AG04450 (cell line): Measurements from ENCODE around the gene IFNA7. TPM values are rescaled to one million over a fixed set of nuclear protein-coding genes. Genes with fewer than 3 reads are reported as not detected.
"Not testable (repeated sequence)": the region's sequence is repeated elsewhere in the genome, so short reads cannot be mapped to it uniquely, and the experiment has no call there.

Experiments
- CTCF ChIA-PET: fragments of 300-600, 350-600 bp; formaldehyde crosslinking; extraction: SDS; loops from one replicate; lab custom pipeline; 2022; ENCODE audit warnings: antibody characterized with exemption, inconsistent platforms; lab: Charles Lee
- POLR2A ChIA-PET: fragments of 350-600 bp; formaldehyde crosslinking; extraction: SDS; loops from one replicate; lab custom pipeline; 2021; ENCODE audit warnings: antibody characterized with exemption, inconsistent platforms; lab: Yijun Ruan, JAX
- DNase-seq: peaks from one replicate; pipeline ENCODE4 v3.0.0-alpha.2; 2011; ENCODE audit warnings: low read depth, low spot score
- H3K27ac ChIP-seq: one replicate; pipeline ENCODE4 v1.5.1; 2012; ENCODE audit warnings: low read depth, low read length, control low read depth
- H3K27me3 ChIP-seq: one replicate; pipeline ENCODE4 v1.6.0; 2012; ENCODE audit warnings: low read length; ENCODE audit not compliant: control insufficient read depth, insufficient read depth
- H3K4me3 ChIP-seq: 2 replicates; pipeline ENCODE4 v1.5.1; 2011; ENCODE audit warnings: mild to moderate bottlenecking, low read depth, low read length, control low read depth
- H3K9me3 ChIP-seq: 2 replicates; pipeline ENCODE4 v1.5.1; 2012; ENCODE audit warnings: low read length; ENCODE audit not compliant: control insufficient read depth, insufficient read depth
- CTCF ChIP-seq: IDR thresholded peaks from 2 replicates; pipeline ENCODE4 v1.5.1; 2011; ENCODE audit warnings: low read depth, low read length, control low read depth, inconsistent platforms
- polyA plus RNA-seq: library from polyadenylated mRNA; depleted of rRNA; stranded (reverse); fragments of >200 nt; gene quantifications from 2 replicates; pipeline ENCODE4 v1.2.3, GENCODE V29; 2011

IFNA7 gene
- polyA plus RNA-seq, 1 experiment = not detected

GRCh38 chr9:21213411-21214326, 11.7 kb upstream of the IFNA7 start:
- CTCF ChIA-PET = interaction anchor here (0.6 to 2.2 kb wide), 8 partner anchors 18 to 575 kb away, joined by 3 to 8 read pairs (median 3); no protein-coding TSS in a partner anchor
- peak; percentile 53 for TF ChIP-seq CTCF
- H3K9me3 ChIP-seq, H3K27me3 ChIP-seq, H3K4me3 ChIP-seq, H3K27ac ChIP-seq, DNase-seq, POLR2A ChIA-PET: not testable (repeated sequence)

- CTCF ChIA-PET = interaction anchor here (1.9 to 2.2 kb wide), 2 partner anchors 17 to 184 kb away, joined by 4 to 8 read pairs; no protein-coding TSS in a partner anchor
- H3K27me3 ChIP-seq, H3K27ac ChIP-seq, H3K4me3 ChIP-seq, POLR2A ChIA-PET, DNase-seq, H3K9me3 ChIP-seq: not testable (repeated sequence)
Measured at GRCh38 chr9:21212160-21212559, 10.2 kb upstream of the IFNA7 start.

DNA sequence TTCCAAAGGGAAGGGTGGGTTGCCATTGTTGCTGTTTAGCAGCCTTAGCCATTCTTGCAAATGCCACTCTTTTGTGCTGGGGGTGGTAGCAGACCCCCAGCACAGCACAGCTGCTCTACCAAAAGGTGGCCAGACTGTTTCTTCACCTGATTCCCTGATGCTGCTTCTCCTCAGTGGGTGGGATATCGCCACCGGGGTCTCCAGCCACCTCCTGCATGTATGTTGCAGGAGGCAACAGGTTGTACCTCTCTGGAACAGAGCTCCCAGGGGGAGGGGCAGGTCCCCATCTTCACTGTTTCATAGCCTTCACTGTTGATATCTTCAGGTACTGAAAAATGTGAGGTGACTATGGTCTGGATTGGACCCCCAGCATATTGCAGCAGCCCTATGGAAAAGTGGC, 8.8 kb upstream of the IFNA7 start:
- POLR2A ChIA-PET, H3K9me3 ChIP-seq, CTCF ChIA-PET, H3K27me3 ChIP-seq, DNase-seq, H3K4me3 ChIP-seq, H3K27ac ChIP-seq: not testable (repeated sequence)

GRCh38 chr9:21210311-21210710, 8.3 kb upstream of the IFNA7 start:
- CTCF ChIA-PET = no interaction called here
- H3K27me3 ChIP-seq = no peaks in the 10 kb centered on the region
- POLR2A ChIA-PET = no interaction called here
- no peak for DNase-seq
- H3K27ac ChIP-seq = no peak overlapping the region
- no peaks in the 10 kb centered on the region for H3K9me3 ChIP-seq
- TF ChIP-seq CTCF = no peak
- no peak overlapping the region for H3K4me3 ChIP-seq

DNA sequence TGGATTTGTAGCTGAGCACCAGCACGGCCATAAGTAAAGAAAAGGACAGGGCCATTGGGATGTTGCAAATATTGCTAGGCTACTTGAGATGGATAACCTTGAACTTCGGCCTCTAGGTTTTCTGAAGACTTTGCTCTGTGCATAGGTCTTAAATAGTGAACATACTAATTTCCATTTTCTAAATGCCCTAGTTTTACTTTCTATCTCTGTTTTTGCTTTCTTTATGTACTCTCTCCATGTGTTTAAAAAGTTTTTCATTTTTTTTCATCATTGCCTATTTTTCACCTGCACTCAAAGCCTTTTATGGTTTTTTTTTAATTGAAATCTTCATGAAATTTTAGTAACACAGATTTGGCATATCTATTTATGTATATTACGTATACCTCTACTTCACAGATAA, 5.0 kb upstream of the IFNA7 start, which contains the start of gene IFNA10:
IFNA10 (minus strand) TSS at position 101 of the 400 bp plus-strand sequence; CDS start at position 55, 46 bp downstream.
- CTCF ChIA-PET = interaction anchor here (1.2 kb wide), 1 partner anchor 12 kb away, joined by 9 read pairs; no protein-coding TSS in a partner anchor
- H3K9me3 ChIP-seq, H3K27me3 ChIP-seq, H3K4me3 ChIP-seq, DNase-seq, H3K27ac ChIP-seq, POLR2A ChIA-PET: not testable (repeated sequence)

DNA sequence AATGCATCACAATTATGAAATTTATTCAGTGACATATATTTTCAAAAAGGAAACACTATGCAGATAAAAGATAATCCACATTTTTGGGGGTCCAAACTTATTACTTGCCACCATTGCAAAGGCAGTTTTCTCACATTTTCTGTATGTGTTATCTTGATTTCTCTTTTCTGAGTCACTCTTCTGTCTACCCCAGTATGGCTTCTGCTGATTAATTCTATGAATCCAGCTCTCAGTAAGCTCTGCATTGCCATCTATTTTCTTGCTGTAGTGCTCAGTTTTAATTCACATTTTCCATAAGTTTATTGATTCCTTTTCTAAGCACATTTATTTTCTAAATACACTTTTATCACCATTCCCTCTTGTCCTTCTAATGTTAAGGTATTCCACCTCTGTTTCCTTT, 3.2 kb upstream of the IFNA7 start:
- no peak for TF ChIP-seq CTCF
- H3K4me3 ChIP-seq = no peak overlapping the region
- POLR2A ChIA-PET = no interaction called here
- no peaks in the 10 kb centered on the region for H3K9me3 ChIP-seq
- no peak overlapping the region for H3K27ac ChIP-seq
- CTCF ChIA-PET = no interaction called here
- H3K27me3 ChIP-seq = no peaks in the 10 kb centered on the region
- DNase-seq = no peak
